GM19372 (cell line): Measurements from ENCODE around the gene CSNK1D.

Experiments
- ATAC-seq: cut with Tn5 transposase; IDR thresholded peaks from one replicate; pipeline ENCODE4 v1.9.1; 2021; ENCODE audit warnings: mild to moderate bottlenecking, low read depth, moderate library complexity; ENCODE audit not compliant: unreplicated experiment

The CSNK1D gene

GRCh38 chr17:82273327-82274133 lies at the start of gene CSNK1D:
TSS of gene CSNK1D (minus strand) at chr17:82273700. CDS start at chr17:82273381, 319 bp downstream.
- ATAC-seq, result peak; percentile 74

GRCh38 chr17:82322526-82323453 lies 49.3 kb upstream of the CSNK1D start:
- ATAC-seq, result no peak

GRCh38 chr17:82321947-82322466 lies 48.5 kb upstream of the CSNK1D start:
- no peak for ATAC-seq

GRCh38 chr17:82320956-82321927 lies 47.7 kb upstream of the CSNK1D start:
- no peak for ATAC-seq

- ATAC-seq, result no peak
Observed at GRCh38 chr17:82320140-82320840, 46.8 kb upstream of the CSNK1D start.

- ATAC-seq, result no peak
Observed at GRCh38 chr17:82319619-82320062, 46.1 kb upstream of the CSNK1D start.

GRCh38 chr17:82318772-82319606 lies 45.5 kb upstream of the CSNK1D start:
- ATAC-seq, result no peak

- no peak for ATAC-seq
Observed at GRCh38 chr17:82318169-82318498, 44.6 kb upstream of the CSNK1D start.

GRCh38 chr17:82317394-82318168 lies 44.1 kb upstream of the CSNK1D start, which contains the start of gene CD7:
TSS of gene CD7 (minus strand) at chr17:82317608. CDS start at chr17:82317495, 113 bp downstream.
- no peak for ATAC-seq

- ATAC-seq, result no peak
Observed at GRCh38 chr17:82316651-82317393, 43.3 kb upstream of the CSNK1D start.

- ATAC-seq, result no peak
Observed at GRCh38 chr17:82315703-82316358, 42.3 kb upstream of the CSNK1D start.

- no peak for ATAC-seq
Observed at GRCh38 chr17:82314727-82315605, 41.5 kb upstream of the CSNK1D start.

- ATAC-seq, result no peak
Observed at GRCh38 chr17:82314012-82314726, 40.7 kb upstream of the CSNK1D start.

GRCh38 chr17:82313195-82314011 lies 39.9 kb upstream of the CSNK1D start:
- ATAC-seq, result no peak
